ENCODE data around the gene F2RL3.

Gene F2RL3

DNA sequence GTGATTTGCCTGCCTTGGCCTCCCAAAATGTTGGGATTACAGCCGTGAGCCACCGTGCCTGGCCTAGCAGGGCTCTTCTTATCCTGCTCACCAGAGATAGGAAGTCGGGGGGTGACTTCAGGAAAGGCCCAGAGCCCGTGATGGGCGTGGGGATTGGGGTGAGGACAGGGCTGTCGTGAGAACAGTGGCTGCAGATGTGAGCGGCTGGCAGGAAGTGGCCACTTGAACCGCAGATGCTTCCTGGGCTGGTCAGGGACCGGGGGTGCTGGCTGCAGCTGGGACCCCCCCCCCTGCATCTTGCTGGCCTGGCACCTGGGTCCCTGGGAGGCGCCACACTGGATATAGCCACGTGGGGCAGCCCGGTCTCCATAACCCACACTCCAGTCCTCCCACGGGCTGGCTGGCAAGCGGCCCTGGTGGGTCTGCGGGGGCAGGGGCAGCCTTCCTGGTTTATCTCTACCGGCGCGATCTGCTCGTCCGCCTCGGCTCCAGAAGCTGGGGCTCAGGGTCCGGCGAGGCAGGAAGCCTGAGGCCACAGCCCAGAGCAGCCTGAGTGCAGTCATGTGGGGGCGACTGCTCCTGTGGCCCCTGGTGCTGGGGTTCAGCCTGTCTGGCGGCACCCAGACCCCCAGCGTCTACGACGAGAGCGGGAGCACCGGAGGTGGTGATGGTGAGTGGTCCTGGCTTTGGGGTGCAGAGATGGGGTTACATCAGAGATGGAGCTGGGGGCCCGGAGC is at the start of gene F2RL3:
Gene F2RL3 (plus strand): TSS at position 371 of the 737 bp plus-strand sequence. CDS start 191 bp downstream, at position 562.
- peaks cover 20% of the 10 kb centered on the region for H3K4me1 Mint-ChIP-seq

DNA sequence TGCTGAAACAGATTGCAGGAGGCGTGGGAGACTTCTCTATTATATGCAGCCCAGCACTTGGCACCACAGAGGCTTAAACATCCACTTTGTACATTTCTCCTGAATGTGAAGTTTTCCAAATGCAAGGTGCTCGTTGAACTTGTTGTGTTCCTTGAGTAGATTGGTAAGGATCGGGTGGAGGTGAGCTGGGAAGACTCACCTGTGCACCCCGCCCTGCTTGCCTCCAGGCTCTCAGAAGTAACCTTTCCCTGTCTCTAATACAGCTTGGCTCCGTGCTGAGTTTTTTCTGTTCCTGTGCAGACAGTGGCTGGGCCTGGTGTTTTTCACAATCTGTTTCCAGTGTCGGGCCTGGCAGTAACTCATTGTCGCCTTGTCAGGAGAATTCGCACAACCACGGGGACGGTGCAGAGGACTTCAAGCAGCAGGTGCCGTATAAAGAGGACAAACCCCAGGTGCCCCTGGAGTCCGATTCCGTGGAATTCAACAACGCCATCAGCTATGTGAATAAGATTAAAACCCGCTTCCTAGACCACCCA is 47.3 kb upstream of the F2RL3 start:
- ATAC-seq (ENCODE audit: low read depth) (no peak), DNase-seq (ENCODE audit: low spot score in 2 of 2) (no peak)
- H3K36me3 Mint-ChIP-seq: peaks cover 23% of the 10 kb centered on the region
- H3K4me1 Mint-ChIP-seq: peaks cover 16% of the 10 kb centered on the region
- no peaks in the 10 kb centered on the region for H3K9me3 Mint-ChIP-seq
- no peak overlapping the region for H3K27ac Mint-ChIP-seq
- H3K27me3 Mint-ChIP-seq: no peaks in the 10 kb centered on the region
- H3K4me3 Mint-ChIP-seq: no peak overlapping the region

More for the DNA sequence above, at the start of gene F2RL3:
- Mint-ChIP-seq H3K27me3 (peaks cover 2% of the 10 kb centered on the region), H3K27ac (no peak within 1 kb of the TSS), H3K4me3 (peak within 1 kb of the TSS; percentile 16), H3K9me3 (no peaks in the 10 kb centered on the region), H3K36me3 (no peaks in the 10 kb centered on the region)
- DNase-seq (ENCODE audit: low spot score in 2 of 2) (no peak), ATAC-seq (ENCODE audit: low read depth) (no peak)

DNA sequence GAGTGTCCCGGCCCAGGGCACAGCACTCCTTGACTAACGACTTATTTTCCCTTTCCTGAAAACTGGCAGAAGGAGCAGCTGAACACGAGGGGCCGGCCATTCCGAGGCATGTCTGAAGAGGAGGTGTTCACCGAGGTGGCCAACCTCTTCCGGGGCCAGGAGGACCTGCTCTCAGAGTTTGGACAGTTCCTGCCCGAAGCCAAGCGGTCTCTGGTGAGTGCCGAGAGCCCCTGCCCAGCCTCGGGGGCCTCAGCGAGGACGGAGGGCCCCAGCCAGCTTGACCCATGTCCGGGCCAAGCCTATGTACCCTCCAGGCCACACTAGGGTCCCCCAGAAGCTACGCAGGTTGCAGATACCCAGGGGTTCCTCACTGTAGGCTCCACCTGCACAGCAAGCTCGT is 41.9 kb upstream of the F2RL3 start:
- Mint-ChIP-seq H3K9me3 (no peaks in the 10 kb centered on the region), H3K27ac (no peak overlapping the region), H3K4me1 (peaks cover 5% of the 10 kb centered on the region), H3K4me3 (no peak overlapping the region), H3K27me3 (no peaks in the 10 kb centered on the region), H3K36me3 (peaks cover 36% of the 10 kb centered on the region)
- ATAC-seq (ENCODE audit: low read depth) (no peak), DNase-seq (ENCODE audit: low spot score in 2 of 2) (no peak)

DNA sequence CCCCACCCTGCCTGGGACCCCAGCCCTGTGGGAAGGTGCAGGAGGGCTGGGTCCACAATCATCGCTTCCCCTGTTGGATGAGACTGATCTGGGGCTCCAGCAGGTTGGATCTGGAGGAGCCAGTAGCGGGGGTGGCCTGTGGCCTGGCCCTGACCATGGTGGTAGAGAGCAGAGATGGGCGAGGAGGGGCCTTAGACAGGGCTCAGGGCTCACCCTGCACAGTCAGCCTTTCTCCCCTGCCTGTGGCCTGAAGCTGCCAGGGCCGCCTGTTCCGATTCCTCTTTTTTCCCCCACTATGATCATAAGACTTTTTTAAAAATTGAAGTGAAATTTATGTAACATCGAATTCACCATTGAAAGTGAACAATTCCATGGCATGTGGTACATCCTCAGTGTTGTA is 41.4 kb upstream of the F2RL3 start:
- Mint-ChIP-seq H3K27me3 (no peaks in the 10 kb centered on the region), H3K27ac (no peak overlapping the region), H3K36me3 (peaks cover 40% of the 10 kb centered on the region), H3K4me3 (no peak overlapping the region), H3K9me3 (no peaks in the 10 kb centered on the region), H3K4me1 (peaks cover 5% of the 10 kb centered on the region)
- ATAC-seq (ENCODE audit: low read depth): no peak
- no peak for DNase-seq (ENCODE audit: low spot score in 2 of 2)

DNA sequence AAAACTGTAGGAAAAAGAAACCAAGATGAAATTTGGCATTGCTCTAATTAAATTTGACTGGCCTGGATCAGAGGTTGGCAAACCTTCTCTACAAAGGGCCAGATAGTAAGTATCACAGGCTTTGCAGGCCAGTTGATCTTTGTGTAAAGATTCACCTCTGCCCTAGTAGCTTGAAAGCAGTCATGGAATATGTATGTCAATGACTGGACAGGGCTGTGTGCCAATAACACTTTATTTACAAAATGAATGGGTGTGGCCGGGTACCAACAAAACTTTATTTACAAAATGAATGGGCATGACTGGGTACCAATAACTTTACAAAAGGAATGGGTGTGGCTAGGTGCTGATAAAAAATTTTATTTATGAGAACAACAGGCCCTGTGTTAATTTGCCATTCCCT is 39.6 kb upstream of the F2RL3 start:
- no peak overlapping the region for H3K27ac Mint-ChIP-seq
- ATAC-seq (ENCODE audit: low read depth) (no peak), DNase-seq (ENCODE audit: low spot score in 2 of 2) (no peak)
- peaks cover 3% of the 10 kb centered on the region for H3K4me1 Mint-ChIP-seq
- no peaks in the 10 kb centered on the region for H3K9me3 Mint-ChIP-seq
- H3K4me3 Mint-ChIP-seq: no peak overlapping the region
- peaks cover 37% of the 10 kb centered on the region for H3K36me3 Mint-ChIP-seq
- no peaks in the 10 kb centered on the region for H3K27me3 Mint-ChIP-seq

DNA sequence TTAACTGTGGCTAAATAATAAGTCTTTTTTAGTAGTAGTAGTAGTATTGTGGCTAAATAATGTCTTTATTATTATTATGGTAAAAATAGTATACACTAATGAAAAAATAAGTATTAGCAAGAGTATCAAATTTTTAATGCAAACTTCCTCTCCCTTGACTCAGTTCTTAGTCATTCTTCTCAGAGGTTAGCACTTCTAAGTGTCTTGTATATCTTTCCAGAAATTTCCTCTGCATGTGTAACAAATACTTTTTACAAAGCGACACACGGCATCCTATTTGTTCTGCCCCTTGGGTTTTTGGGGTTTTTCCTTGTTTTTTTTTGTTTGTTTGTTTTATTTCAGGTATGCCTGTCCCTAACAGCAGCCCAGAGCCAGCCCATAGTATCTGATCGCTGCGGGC is 38.7 kb upstream of the F2RL3 start:
- Mint-ChIP-seq H3K9me3 (no peaks in the 10 kb centered on the region), H3K4me3 (no peak overlapping the region), H3K27ac (no peak overlapping the region), H3K4me1 (no peaks in the 10 kb centered on the region), H3K36me3 (peaks cover 45% of the 10 kb centered on the region), H3K27me3 (no peaks in the 10 kb centered on the region)
- DNase-seq (ENCODE audit: low spot score in 2 of 2) (no peak), ATAC-seq (ENCODE audit: low read depth) (no peak)

DNA sequence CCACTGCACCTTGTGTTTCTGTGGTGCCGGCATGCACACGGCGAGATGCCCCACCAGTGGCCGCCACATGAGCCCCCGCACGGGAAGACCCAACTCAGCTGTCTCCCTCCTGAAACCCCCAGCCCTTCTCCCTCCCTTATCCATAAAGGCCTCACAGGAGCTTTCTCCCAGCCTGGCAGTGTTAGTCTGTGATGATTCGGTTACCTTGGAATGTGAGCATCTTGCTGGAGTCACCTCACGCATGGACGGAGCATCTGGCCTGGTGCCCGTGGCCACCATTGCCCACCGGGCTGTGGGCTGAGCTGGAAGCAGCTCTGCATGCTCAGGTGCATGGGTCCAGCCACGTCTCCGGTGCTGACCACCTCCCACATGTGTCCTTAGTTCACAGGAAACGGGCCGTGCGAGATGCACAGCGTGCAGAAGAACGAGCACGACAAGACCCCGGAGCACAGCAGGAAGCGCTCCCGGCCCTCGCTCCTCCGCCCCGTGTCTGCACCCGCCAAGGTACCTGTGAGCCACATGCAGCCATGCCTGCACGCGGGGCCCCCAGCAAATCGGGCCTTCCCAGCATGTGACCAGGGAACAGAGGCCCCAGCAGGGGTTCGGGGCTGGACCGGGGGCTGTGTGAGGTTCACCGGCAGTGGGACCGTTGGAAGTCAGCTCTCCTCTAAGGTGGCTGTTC is 37.6 kb upstream of the F2RL3 start:
- no peaks in the 10 kb centered on the region for H3K9me3 Mint-ChIP-seq
- DNase-seq (ENCODE audit: low spot score in 2 of 2) (no peak), ATAC-seq (ENCODE audit: low read depth) (no peak)
- no peaks in the 10 kb centered on the region for H3K27me3 Mint-ChIP-seq
- H3K4me1 Mint-ChIP-seq: no peaks in the 10 kb centered on the region
- H3K36me3 Mint-ChIP-seq: peaks cover 47% of the 10 kb centered on the region
- H3K4me3 Mint-ChIP-seq: no peak overlapping the region
- no peak overlapping the region for H3K27ac Mint-ChIP-seq

DNA sequence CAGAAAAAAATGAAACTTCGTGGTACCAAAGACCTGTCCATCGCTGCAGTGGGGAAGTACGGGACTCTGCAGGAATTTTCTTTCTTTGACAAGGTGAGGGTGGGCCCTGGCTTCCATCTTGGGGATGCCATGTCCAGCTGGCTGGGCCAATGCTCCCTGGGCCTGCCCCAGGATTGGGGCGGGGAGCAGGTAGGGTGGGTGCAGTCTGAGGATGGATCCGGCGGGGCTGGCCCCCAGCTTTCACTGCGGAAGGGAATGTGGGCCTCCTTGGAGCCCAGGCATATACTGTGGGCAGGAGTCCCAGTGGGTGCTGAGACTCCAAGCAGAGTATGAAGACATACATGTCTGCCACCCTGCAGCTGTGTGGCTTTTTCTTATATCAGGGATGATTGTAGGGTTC is 35.7 kb upstream of the F2RL3 start:
- no peak overlapping the region for H3K27ac Mint-ChIP-seq
- no peaks in the 10 kb centered on the region for H3K27me3 Mint-ChIP-seq
- ATAC-seq (ENCODE audit: low read depth) (no peak), DNase-seq (ENCODE audit: low spot score in 2 of 2) (no peak)
- no peaks in the 10 kb centered on the region for H3K4me1 Mint-ChIP-seq
- H3K4me3 Mint-ChIP-seq: no peak overlapping the region
- no peaks in the 10 kb centered on the region for H3K9me3 Mint-ChIP-seq
- peaks cover 38% of the 10 kb centered on the region for H3K36me3 Mint-ChIP-seq

DNA sequence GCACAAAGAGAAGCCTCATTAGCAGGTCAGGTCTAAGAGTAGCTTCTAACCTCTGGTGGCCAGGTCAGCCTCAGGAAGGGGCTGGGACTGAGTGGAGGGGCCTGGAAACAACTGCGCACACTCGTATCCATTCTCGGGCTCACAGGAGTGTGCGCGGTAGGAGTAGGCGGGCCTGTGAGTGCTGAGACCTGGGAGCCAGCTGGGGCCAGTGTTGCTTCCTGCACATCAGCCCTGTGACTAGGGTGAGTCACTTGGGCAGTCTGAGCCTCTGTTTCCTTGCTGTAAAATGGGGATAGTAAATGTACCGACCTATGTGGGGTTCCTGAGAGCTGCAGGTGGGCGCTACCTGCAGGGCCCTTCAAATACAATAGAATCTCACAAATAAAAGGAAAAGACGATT is 32.7 kb upstream of the F2RL3 start:
- H3K27me3 Mint-ChIP-seq: no peaks in the 10 kb centered on the region
- H3K4me1 Mint-ChIP-seq: peaks cover 9% of the 10 kb centered on the region
- H3K4me3 Mint-ChIP-seq: no peak overlapping the region
- no peaks in the 10 kb centered on the region for H3K9me3 Mint-ChIP-seq
- ATAC-seq (ENCODE audit: low read depth): no peak
- peaks cover 29% of the 10 kb centered on the region for H3K36me3 Mint-ChIP-seq
- no peak for DNase-seq (ENCODE audit: low spot score in 2 of 2)
- no peak overlapping the region for H3K27ac Mint-ChIP-seq

DNA sequence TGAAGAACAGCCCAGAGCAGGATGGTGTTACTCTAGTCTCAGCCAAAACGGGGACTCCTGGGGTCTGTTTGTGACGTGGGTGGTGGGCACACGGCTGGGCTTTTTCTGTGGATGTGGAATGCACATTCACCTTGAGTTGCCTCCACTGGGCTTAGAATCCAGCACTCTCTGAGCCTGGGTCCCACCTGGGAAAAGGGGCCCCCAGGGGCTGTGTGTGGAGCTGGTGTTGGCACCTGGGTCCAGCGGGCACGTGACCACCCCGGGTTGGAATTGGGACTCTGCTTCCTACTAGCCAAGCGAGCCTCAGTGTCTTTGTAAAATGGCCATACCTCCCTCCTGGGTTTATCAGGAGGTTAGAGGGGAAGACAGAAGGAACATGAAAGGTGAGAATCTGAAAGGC is 29.2 kb upstream of the F2RL3 start:
- H3K9me3 Mint-ChIP-seq: no peaks in the 10 kb centered on the region
- peaks cover 10% of the 10 kb centered on the region for H3K4me1 Mint-ChIP-seq
- H3K27ac Mint-ChIP-seq: no peak overlapping the region
- H3K27me3 Mint-ChIP-seq: no peaks in the 10 kb centered on the region
- no peak overlapping the region for H3K4me3 Mint-ChIP-seq
- H3K36me3 Mint-ChIP-seq: peaks cover 15% of the 10 kb centered on the region
- ATAC-seq (ENCODE audit: low read depth) (no peak), DNase-seq (ENCODE audit: low spot score in 2 of 2) (no peak)

DNA sequence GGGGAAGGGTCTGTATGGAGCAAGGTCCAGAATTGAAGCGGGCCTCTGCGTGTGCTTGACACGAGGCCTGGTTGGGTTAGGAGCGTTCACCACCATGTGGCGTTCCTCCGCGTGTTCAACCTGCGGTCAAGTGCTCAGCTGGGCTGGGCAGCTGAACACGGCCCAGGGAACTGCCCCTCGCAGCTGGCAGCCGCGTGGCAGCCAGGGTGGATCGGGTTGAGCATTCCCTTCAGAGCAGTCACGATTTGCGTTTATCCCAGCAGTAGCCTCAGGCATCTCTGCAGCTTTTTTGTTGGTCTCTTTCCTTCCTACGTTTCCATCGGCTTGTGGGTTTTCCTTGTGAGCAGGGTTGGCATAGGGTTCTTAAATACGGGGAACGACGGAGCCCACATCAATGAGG is 28.7 kb upstream of the F2RL3 start:
- Mint-ChIP-seq H3K4me3 (no peak overlapping the region), H3K36me3 (peaks cover 12% of the 10 kb centered on the region)

DNA sequence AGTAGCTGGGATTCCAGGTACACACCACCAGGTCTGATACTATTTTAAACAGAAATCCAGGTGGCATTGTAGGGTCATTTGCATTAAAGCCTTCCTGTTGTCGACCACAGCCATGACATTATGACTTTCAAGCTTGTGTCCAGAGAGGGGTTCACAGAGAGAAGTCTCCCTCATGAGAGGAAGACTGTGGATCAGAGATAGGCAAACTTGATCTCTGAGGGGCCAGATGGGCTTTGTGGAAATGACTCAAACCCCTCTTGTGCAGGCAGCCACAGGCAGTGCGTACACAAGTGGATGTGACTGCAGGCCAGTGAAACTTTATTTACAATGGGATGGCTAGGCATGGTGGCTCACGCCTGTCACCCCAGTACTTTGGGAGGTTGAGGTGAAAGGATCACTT is 27.8 kb upstream of the F2RL3 start:
- ATAC-seq (ENCODE audit: low read depth) (no peak), DNase-seq (ENCODE audit: low spot score in 2 of 2) (no peak)
- Mint-ChIP-seq H3K27ac (no peak overlapping the region), H3K9me3 (no peaks in the 10 kb centered on the region), H3K4me1 (peaks cover 10% of the 10 kb centered on the region), H3K36me3 (peaks cover 14% of the 10 kb centered on the region), H3K27me3 (no peaks in the 10 kb centered on the region), H3K4me3 (no peak overlapping the region)

More for the DNA sequence above, 28.7 kb upstream of the F2RL3 start:
- Mint-ChIP-seq H3K4me1 (peaks cover 10% of the 10 kb centered on the region), H3K27ac (no peak overlapping the region), H3K27me3 (no peaks in the 10 kb centered on the region), H3K9me3 (no peaks in the 10 kb centered on the region)
- DNase-seq (ENCODE audit: low spot score in 2 of 2): no peak
- ATAC-seq (ENCODE audit: low read depth): no peak

DNA sequence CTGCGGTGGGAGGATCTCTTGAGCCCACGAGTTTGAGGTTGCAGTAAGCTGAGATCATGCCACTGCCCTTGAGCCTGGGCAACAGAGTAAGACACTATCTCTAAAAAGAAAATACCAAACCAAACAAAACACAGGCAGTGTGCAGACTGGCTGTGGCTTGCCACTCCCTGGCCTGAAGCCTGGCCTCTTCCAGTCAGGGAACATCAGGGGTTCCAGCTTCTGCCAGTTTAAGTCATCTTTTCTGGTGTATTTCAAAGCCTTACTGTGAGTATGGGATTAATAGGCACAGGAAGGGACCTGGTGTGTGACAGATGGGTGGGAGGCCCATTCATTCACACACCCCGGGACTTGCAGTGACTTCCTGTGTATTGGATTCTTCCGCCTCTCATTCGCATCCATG is 27.0 kb upstream of the F2RL3 start:
- no peak for DNase-seq (ENCODE audit: low spot score in 2 of 2)
- Mint-ChIP-seq H3K9me3 (no peaks in the 10 kb centered on the region), H3K27me3 (no peaks in the 10 kb centered on the region), H3K36me3 (peaks cover 13% of the 10 kb centered on the region), H3K27ac (no peak overlapping the region), H3K4me3 (no peak overlapping the region), H3K4me1 (peaks cover 10% of the 10 kb centered on the region)
- no peak for ATAC-seq (ENCODE audit: low read depth)

DNA sequence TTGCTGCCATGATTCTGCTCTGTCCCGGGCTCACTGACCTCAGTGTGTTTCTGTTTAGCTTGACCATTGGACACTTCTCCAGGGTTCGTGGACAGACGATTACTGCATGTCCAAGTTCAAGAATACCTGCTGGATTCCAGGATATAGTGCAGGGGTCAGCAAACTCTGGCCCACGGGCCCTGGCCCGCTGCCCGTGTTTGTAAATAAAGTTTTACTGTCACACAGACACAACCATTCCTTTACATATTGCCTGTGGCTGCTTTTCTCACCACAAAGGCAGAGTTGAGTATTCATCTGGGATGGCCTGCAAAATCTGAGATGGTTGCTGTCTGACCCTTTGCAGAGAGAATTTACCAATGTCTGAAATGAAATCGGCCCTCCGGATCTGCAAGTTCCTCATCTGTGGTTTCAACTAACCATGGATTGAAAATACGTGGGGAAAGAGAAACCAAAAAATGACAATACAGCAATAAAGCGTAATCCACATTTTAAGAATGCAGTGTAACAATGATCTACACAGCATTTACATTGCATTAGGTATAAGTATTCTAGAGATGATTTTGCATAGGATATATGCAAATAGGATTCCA is 25.9 kb upstream of the F2RL3 start:
- H3K27ac Mint-ChIP-seq: peak overlapping the region; percentile 17
- no peaks in the 10 kb centered on the region for H3K27me3 Mint-ChIP-seq
- peaks cover 15% of the 10 kb centered on the region for H3K36me3 Mint-ChIP-seq
- ATAC-seq (ENCODE audit: low read depth) (no peak), DNase-seq (ENCODE audit: low spot score in 2 of 2) (no peak)
- no peak overlapping the region for H3K4me3 Mint-ChIP-seq
- peaks cover 10% of the 10 kb centered on the region for H3K4me1 Mint-ChIP-seq
- H3K9me3 Mint-ChIP-seq: no peaks in the 10 kb centered on the region

All from memory B cell (primary cell).